HUES64 (cell line): Measurements from ENCODE around the gene SEC22C.
A peak's percentile ranks its signal among the peaks of the same experiment; 100 is the strongest.
"Not testable (repeated sequence)": the region's sequence is repeated elsewhere in the genome, so short reads cannot be mapped to it uniquely, and the experiment has no call there.

ENCODE experiments used
- H3K27ac ChIP-seq: 2 replicates; pipeline ENCODE4 v1.7.0; 2013; ENCODE audit warnings: low read depth, low read length, inconsistent platforms
- H3K27me3 ChIP-seq: 2 replicates; pipeline ENCODE4 v1.6.1; 2013; ENCODE audit warnings: mild to moderate bottlenecking, low read length; ENCODE audit not compliant: insufficient read depth
- H3K36me3 ChIP-seq: 2 replicates; pipeline ENCODE4 v1.6.1; 2013; ENCODE audit warnings: mild to moderate bottlenecking, low read length; ENCODE audit not compliant: insufficient read depth
- H3K4me1 ChIP-seq: 2 replicates; pipeline ENCODE4 v1.6.1; 2013; ENCODE audit warnings: mild to moderate bottlenecking, low read length, moderate library complexity; ENCODE audit not compliant: insufficient read depth
- H3K4me3 ChIP-seq: 2 replicates; pipeline ENCODE4 v1.5.1; 2013; ENCODE audit warnings: mild to moderate bottlenecking, low read length, moderate library complexity
- H3K9ac ChIP-seq: 2 replicates; pipeline ENCODE4 v1.6.1; 2013; ENCODE audit warnings: mild to moderate bottlenecking, low read depth, low read length
- H3K9me3 ChIP-seq: 2 replicates; pipeline ENCODE4 v1.6.1; 2013; ENCODE audit warnings: low read depth, low read length; ENCODE audit not compliant: insufficient read depth
- WGBS: fragments of 150-250, 120-280 bp; methylation state at CpG from one replicate; pipeline ENCODE4 v1.1.7; 2013; ENCODE audit warnings: missing lambda C conversion rate; 5-methylcytosine and 5-hydroxymethylcytosine counted together

The SEC22C gene

DNA sequence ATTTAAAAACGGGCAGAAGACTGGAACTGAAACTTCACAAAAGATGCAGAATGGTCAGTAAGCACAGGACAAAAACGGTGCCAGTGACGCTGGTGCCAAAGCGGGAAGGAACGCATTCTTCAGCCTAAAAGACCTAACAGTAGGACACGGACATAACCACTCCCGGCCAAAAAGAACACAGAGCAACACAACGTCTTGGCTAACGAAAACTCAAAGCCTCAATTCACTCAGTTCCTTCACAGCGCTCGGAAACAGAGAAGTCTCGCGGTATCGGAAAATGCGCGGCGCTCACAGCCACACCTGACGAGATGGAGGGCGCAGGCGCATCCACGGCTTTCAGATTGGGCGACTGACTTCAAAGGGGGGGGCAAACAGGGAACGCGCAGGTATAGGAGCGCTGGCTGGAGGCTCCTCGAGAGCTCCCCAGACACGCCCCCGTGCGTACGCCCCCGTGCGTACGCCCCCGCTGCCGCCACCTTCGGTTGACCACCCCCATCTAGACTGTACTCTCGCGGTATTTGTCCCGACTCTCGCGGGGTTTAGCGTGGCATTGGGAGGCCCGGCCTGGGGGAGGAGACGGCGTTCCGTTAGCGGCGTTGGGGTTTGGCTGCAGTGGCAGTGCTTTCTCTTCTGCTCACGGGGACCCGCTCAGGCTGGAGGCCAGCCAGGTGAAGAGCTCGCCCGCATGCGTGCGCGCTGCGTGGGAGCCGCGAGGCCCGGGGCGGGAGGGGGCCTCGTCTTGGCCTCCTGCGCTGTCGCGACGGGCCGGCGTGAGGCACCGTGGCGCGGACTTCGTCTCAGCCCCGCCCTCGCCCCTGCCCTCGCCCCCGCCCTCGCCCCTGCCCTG lies 18.6 kb upstream of the SEC22C start, which contains the start of gene NKTR:
Gene NKTR (plus strand): TSS at position 576 of the 847 bp plus-strand sequence. CDS start 321 bp downstream, outside the sequence.
- H3K36me3 ChIP-seq = peaks cover 33% of the 10 kb centered on the region
- under 1% methylated on average over 76 of the region's 76 CpGs for WGBS
- peak within 1 kb of the TSS; percentile 95 for H3K9ac ChIP-seq
- H3K27ac ChIP-seq = peak within 1 kb of the TSS; percentile 97
- H3K27me3 ChIP-seq = no peaks in the 10 kb centered on the region
- H3K4me1 ChIP-seq = peaks cover 7% of the 10 kb centered on the region
- no peaks in the 10 kb centered on the region; the same call in 1 of the 2 replicates for H3K9me3 ChIP-seq
- peak within 1 kb of the TSS; percentile 88 for H3K4me3 ChIP-seq

- 90% methylated on average over 7 of the region's 7 CpGs for WGBS
- not testable (repeated sequence) for H3K9me3 ChIP-seq, H3K9ac ChIP-seq, H3K27me3 ChIP-seq, H3K27ac ChIP-seq, H3K4me3 ChIP-seq
- Histone ChIP-seq H3K36me3 (peaks cover 44% of the 10 kb centered on the region), H3K4me1 (peaks cover 15% of the 10 kb centered on the region)
Observed at GRCh38 chr3:42597098-42597497, 15.3 kb upstream of the SEC22C start.

DNA sequence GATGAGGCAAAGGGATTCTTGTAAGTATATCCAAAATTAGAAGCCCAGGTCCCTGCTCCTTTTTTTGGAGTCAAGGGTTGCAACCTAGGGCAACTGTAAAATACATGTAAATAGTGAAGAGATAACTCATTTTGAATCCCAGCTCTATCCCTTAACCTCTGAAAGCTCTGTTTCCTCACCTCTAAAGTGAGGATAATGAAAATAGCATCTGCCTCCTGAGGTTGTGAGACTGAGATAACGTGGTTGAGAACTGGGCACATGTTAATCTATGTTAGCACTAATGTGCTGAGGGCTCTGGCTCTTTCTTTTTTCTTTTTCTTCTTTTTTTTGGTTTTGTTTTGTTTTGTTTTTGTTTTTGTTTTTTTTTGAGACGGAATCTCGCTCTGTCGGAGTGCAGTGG lies 13.9 kb upstream of the SEC22C start:
- Histone ChIP-seq H3K4me1 (peaks cover 15% of the 10 kb centered on the region), H3K27ac (no peak overlapping the region), H3K27me3 (no peaks in the 10 kb centered on the region), H3K4me3 (no peak overlapping the region), H3K9ac (no peak overlapping the region), H3K9me3 (no peaks in the 10 kb centered on the region), H3K36me3 (peaks cover 41% of the 10 kb centered on the region)
- WGBS = 93% methylated on average over 4 of the region's 4 CpGs

- H3K36me3 ChIP-seq = peaks cover 41% of the 10 kb centered on the region
- H3K9me3 ChIP-seq = no peaks in the 10 kb centered on the region
- H3K4me3 ChIP-seq = no peak overlapping the region
- H3K27ac ChIP-seq = peak overlapping the region; percentile 63; the same call in 1 of the 2 replicates
- WGBS = 91% methylated on average over 1 of the region's 1 CpG
- peaks cover 21% of the 10 kb centered on the region for H3K4me1 ChIP-seq
- no peak overlapping the region for H3K9ac ChIP-seq
- no peaks in the 10 kb centered on the region for H3K27me3 ChIP-seq
Observed at GRCh38 chr3:42593635-42594034, 11.9 kb upstream of the SEC22C start.

DNA sequence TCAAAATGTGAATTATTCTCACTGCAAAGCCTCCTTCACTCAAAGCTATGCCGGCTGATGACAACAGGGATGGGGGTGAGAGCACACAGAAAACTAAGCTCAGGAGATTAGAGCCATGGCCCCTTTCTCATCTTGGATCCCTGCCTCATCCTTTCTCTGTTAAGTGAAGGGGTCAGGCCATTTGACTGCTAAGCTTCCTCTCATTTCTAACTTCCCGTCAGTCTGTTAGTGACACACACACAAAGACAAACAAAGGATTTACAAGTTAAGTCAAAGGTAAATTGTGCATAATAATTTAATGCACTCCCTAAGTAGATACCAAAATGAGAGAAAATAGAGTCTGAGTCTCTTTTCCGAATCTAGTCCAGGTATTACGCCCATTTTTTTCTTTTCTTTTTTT lies 10.0 kb upstream of the SEC22C start:
- Histone ChIP-seq H3K9ac (peak overlapping the region; percentile 84; the same call in 1 of the 2 replicates), H3K27me3 (no peaks in the 10 kb centered on the region), H3K4me1 (peaks cover 21% of the 10 kb centered on the region), H3K36me3 (peaks cover 42% of the 10 kb centered on the region), H3K4me3 (peak overlapping the region; percentile 72), H3K27ac (peak overlapping the region; percentile 54; the same call in 1 of the 2 replicates), H3K9me3 (no peaks in the 10 kb centered on the region)
- WGBS = 82% methylated on average over 3 of the region's 4 CpGs

DNA sequence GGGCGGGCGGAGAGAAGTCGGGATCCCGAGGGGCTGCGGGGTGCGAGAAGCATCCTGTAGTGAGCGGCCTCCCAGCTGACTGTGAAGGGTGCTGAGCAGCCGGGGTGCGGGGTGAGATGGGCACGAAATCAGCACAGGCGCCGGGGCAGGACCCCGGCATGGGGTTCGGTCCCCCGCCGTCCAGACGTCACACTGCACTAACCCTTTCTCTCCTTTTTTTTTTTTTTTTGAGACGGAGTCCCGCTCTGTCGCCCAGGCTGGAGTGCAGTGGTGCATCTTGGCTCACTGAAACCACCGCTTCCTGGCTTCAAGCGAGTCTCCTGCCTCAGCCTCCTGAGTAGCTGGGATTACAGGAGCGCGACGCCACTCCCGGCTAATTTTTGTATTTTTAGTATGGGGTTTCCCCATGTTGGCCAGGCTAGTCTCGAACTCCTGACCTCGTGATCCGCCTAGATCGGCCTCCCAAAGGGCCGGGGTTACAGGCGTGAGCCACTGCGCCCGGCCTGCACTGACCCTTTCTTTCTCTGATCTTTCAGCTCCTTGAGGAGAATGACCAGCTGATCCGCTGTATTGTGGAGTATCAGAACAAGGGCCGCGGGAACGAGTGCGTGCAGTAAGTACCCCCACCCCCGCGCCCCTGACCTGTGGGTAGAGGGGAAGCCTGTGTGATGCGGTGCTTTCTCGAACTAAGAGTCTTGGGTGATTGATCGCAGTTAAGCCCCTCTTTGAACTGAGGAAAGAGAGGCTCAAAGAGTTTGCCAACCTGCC lies 9.4 kb upstream of the SEC22C start:
- Histone ChIP-seq H3K4me1 (peaks cover 21% of the 10 kb centered on the region), H3K27ac (peak overlapping the region; percentile 54), H3K36me3 (peaks cover 36% of the 10 kb centered on the region), H3K27me3 (no peaks in the 10 kb centered on the region), H3K4me3 (peak overlapping the region; percentile 72), H3K9me3 (no peaks in the 10 kb centered on the region), H3K9ac (peak overlapping the region; percentile 84)
- 5% methylated on average over 44 of the region's 44 CpGs for WGBS

DNA sequence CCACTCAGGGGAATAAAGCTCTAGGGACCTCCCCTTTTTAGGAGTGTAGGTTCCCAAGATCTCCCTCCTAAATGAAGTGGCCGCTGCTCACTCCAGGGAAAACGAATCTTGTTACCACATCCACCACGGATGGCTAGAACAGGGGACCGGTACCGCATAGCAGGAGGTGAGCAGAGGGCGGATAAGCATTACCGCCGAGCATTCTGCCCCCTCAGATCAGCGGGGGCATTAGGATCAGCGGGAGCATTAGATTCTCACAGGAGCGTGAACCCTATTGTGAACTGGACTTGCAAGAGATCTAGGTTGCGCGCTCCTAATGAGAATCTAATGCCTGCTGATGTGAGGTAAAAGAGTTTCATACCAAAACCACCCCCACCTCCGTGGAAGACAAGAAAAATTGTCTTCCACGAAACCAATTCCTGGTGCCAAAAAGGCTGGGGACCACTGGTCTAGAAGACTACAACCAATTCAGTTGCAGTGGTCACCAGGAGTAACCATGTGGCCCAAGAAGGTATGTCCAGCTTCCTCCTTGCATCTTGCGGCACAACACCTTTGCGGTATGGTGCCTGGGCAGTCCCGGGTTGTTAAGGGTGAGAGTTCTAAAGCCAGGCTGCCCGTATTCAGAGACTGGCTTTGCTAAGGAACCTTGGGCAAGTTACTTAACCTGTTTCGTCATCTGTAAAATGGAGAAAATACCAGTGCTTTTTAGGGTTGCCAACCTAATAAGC lies 7.8 kb upstream of the SEC22C start:
- Histone ChIP-seq H3K27me3 (no peaks in the 10 kb centered on the region), H3K4me3 (peak overlapping the region; percentile 72; the same call in 1 of the 2 replicates), H3K27ac (peak overlapping the region; percentile 5), H3K9me3 (no peaks in the 10 kb centered on the region), H3K9ac (peak overlapping the region; percentile 46; the same call in 1 of the 2 replicates), H3K4me1 (peaks cover 18% of the 10 kb centered on the region), H3K36me3 (peaks cover 24% of the 10 kb centered on the region)
- 94% methylated on average over 20 of the region's 20 CpGs for WGBS

- H3K9ac ChIP-seq = no peak overlapping the region
- peaks cover 16% of the 10 kb centered on the region; the same call in 1 of the 2 replicates for H3K4me1 ChIP-seq
- H3K4me3 ChIP-seq = no peak overlapping the region
- H3K9me3 ChIP-seq = no peaks in the 10 kb centered on the region
- H3K36me3 ChIP-seq = peaks cover 15% of the 10 kb centered on the region
- H3K27me3 ChIP-seq = no peaks in the 10 kb centered on the region
- 99% methylated on average over 5 of the region's 5 CpGs for WGBS
- H3K27ac ChIP-seq = no peak overlapping the region
Observed at GRCh38 chr3:42588625-42589024, 6.9 kb upstream of the SEC22C start.

DNA sequence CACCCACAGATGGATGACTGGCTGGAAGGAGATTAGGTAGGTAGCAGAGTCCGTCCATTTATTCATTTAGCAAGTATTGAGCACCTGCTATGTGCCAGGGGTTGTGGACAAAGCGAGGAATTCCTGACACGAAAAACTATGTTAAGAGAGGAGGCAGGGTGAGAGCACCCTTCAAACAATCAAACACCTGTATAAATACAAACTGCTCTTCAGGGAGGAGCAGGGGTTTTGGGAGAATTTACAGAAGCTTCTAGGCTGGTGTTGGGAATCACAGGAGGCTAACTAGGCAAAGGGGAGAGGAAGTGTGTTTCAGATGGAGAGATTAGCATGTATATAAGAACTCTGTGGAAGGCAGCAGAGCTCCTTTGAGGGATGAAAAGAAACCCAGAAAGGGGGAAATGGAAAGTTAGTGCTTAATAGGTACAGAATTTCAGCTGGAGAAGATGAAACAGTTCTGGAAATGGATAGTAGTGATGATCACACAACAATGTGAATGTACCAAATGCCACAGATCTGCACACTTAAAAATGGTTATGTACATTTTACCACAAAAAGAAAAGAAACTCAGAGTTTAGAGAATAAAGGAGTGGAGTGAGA lies 805 bp upstream of the SEC22C start:
- Histone ChIP-seq H3K9me3 (no peaks in the 10 kb centered on the region), H3K4me1 (peaks cover 17% of the 10 kb centered on the region; the same call in 1 of the 2 replicates), H3K27ac (peak overlapping the region; percentile 98), H3K27me3 (no peaks in the 10 kb centered on the region), H3K4me3 (peak overlapping the region; percentile 68), H3K36me3 (no peaks in the 10 kb centered on the region), H3K9ac (peak overlapping the region; percentile 77)
- WGBS = 0% methylated on average over 2 of the region's 3 CpGs

GRCh38 chr3:42581400-42581708 lies 413 bp downstream of the SEC22C start:
- WGBS = under 1% methylated on average over 11 of the region's 11 CpGs
- Histone ChIP-seq H3K4me1 (peaks cover 17% of the 10 kb centered on the region; the same call in 1 of the 2 replicates), H3K27me3 (no peaks in the 10 kb centered on the region), H3K27ac (peak overlapping the region; percentile 98), H3K4me3 (peak overlapping the region; percentile 68), H3K9me3 (no peaks in the 10 kb centered on the region), H3K36me3 (no peaks in the 10 kb centered on the region), H3K9ac (peak overlapping the region; percentile 90)
